HepG2 (cell line): ENCODE data around the gene CGNL1. TPM values are rescaled to one million over a fixed set of nuclear protein-coding genes. Genes with fewer than 3 reads are reported as not detected.

Source experiments
- ATAC-seq: fragments of 200-7000 bp; cut with Tn5 transposase; 3 replicates; pipeline ENCODE4 v1.9.1; 2020; ENCODE audit warnings: mild to moderate bottlenecking, moderate library complexity
- BruUV-seq: library from RNA; stranded (reverse); fragments of 400-500 nt; replicated peaks from 2 replicates; lab custom pipeline; 2021; lab: Mats Ljungman, UMichigan
- CTCF ChIA-PET: fragments of 300-600 bp; formaldehyde crosslinking; extraction: SDS; loops from one replicate; lab custom pipeline; 2021; ENCODE audit warnings: low total read pairs, inconsistent platforms, low intra/inter-chr PET ratio; lab: Yijun Ruan, JAX
- POLR2A ChIA-PET: fragments of 350-600 bp; sonication (Branson Sonifier 250); formaldehyde crosslinking; loops from one replicate; lab custom pipeline; 2020; ENCODE audit warnings: antibody characterized with exemption, inconsistent platforms; lab: Yijun Ruan, JAX
- DNase-seq: peaks from one replicate; pipeline ENCODE4 v3.0.0-alpha.2; 2015; ENCODE audit warnings: low spot score
- FAIRE-seq: peaks from 3 replicates; lab custom pipeline; 2011; peaks lifted over from hg19 to GRCh38; lab: Jason Lieb, UNC
- H2AFZ ChIP-seq: one replicate; pipeline ENCODE4 v1.6.1; 2011; ENCODE audit warnings: low read length, inconsistent platforms
- H3K27ac ChIP-seq: fragments of 300-600 bp; 3 replicates; pipeline ENCODE4 v1.8.0; 2011; ENCODE audit warnings: mixed run types, mild to moderate bottlenecking, mixed read lengths, low read length, inconsistent platforms; ENCODE audit not compliant: insufficient read depth; ENCODE audit errors: extremely low read length
- H3K27me3 ChIP-seq, 2 experiments: fragments of 200-600 bp in 1 of 2; 2 replicates in 1 of 2; 3 replicates in 1 of 2; pipeline versions ENCODE4 v1.6.0 to v1.8.0; 2011; ENCODE audit warnings: low read length in 2 of 2, mild to moderate bottlenecking in 2 of 2, moderate library complexity in 2 of 2, inconsistent platforms in 1 of 2; ENCODE audit not compliant: insufficient read depth in 2 of 2, control insufficient read depth in 1 of 2
- H3K36me3 ChIP-seq, 2 experiments: fragments of 200-600 bp in 1 of 2; replicated peaks in 1 of 2; 2 replicates in 1 of 2; 3 replicates in 1 of 2; pipeline versions ENCODE4 v1.5.1 to v1.8.0; 2011; ENCODE audit warnings: low read length in 2 of 2, inconsistent platforms in 1 of 2; ENCODE audit not compliant: insufficient read depth in 2 of 2, control insufficient read depth in 1 of 2
- H3K4me1 ChIP-seq: 2 replicates; pipeline ENCODE4 v1.5.1; 2012; ENCODE audit warnings: low read length, inconsistent platforms; ENCODE audit not compliant: insufficient read depth
- H3K4me2 ChIP-seq: 2 replicates; pipeline ENCODE4 v1.6.0; 2011; ENCODE audit warnings: low read depth, low read length, inconsistent platforms
- H3K4me3 ChIP-seq, 3 experiments: fragments of 200-600 bp in 1 of 3; sonication (generic), shearing (Covaris generic) in 1 of 3; replicated peaks in 1 of 3; 2 replicates each; pipeline ENCODE4 v1.5.1; 2011 to 2016; ENCODE audit warnings: low read length in 3 of 3, inconsistent platforms in 2 of 3, low read depth in 2 of 3, mild to moderate bottlenecking in 2 of 3, control low read depth in 1 of 3, mixed read lengths in 1 of 3; ENCODE audit not compliant: insufficient read depth in 1 of 3
- H3K79me2 ChIP-seq: one replicate; pipeline ENCODE4 v1.6.1; 2011; ENCODE audit warnings: low read length, inconsistent platforms; ENCODE audit not compliant: insufficient read depth
- H3K9ac ChIP-seq: 2 replicates; pipeline ENCODE4 v1.6.0; 2011; ENCODE audit warnings: mild to moderate bottlenecking, low read depth, low read length, inconsistent platforms; ENCODE audit not compliant: insufficient read depth
- H3K9me3 ChIP-seq: 2 replicates; pipeline ENCODE4 v1.5.1; 2012; ENCODE audit warnings: mild to moderate bottlenecking, low read length
- H4K20me1 ChIP-seq: 2 replicates; pipeline ENCODE4 v1.6.0; 2011; ENCODE audit warnings: inconsistent platforms, mild to moderate bottlenecking, low read length, moderate library complexity; ENCODE audit not compliant: insufficient read depth
- FOXM1 ChIP-seq: sonication (generic); formaldehyde crosslinking; IDR thresholded peaks from 2 replicates; pipeline ENCODE4 v1.5.0; 2020; ENCODE audit warnings: missing genetic modification reagents
- GATA4 ChIP-seq: sonication (generic); IDR thresholded peaks from 2 replicates; pipeline ENCODE4 v1.6.1; 2016; ENCODE audit warnings: antibody characterized with exemption, low read depth, borderline replicate concordance
- HHEX ChIP-seq: IDR thresholded peaks from 2 replicates; pipeline ENCODE4 v1.6.1; 2016; ENCODE audit warnings: control low read depth
- KDM2A ChIP-seq: sonication (generic); formaldehyde crosslinking; IDR thresholded peaks from 2 replicates; pipeline ENCODE4 v1.4.0; 2020; ENCODE audit warnings: low read depth, missing genetic modification reagents, borderline replicate concordance
- MIER2 ChIP-seq: IDR thresholded peaks from 2 replicates; pipeline ENCODE4 v1.6.1; 2016; ENCODE audit warnings: missing biosample characterization, missing genetic modification reagents
- NFYC ChIP-seq: IDR thresholded peaks from 2 replicates; pipeline ENCODE4 v1.6.1; 2016; ENCODE audit warnings: missing genetic modification reagents, missing compliant biosample characterization
- ZKSCAN5 ChIP-seq: sonication (generic); formaldehyde crosslinking; IDR thresholded peaks from 2 replicates; pipeline ENCODE4 v1.5.1; 2020; ENCODE audit warnings: mild to moderate bottlenecking, missing genetic modification reagents
- ZNF20 ChIP-seq: sonication (generic); formaldehyde crosslinking; IDR thresholded peaks from 2 replicates; pipeline ENCODE4 v1.4.0; 2020; ENCODE audit warnings: mild to moderate bottlenecking, moderate library complexity, missing genetic modification reagents
- ZNF253 ChIP-seq: sonication (generic); formaldehyde crosslinking; IDR thresholded peaks from 2 replicates; pipeline ENCODE4 v1.8.0; 2022; ENCODE audit warnings: mild to moderate bottlenecking, missing genetic modification reagents, borderline replicate concordance
- ZNF34 ChIP-seq: sonication (generic); formaldehyde crosslinking; IDR thresholded peaks from 2 replicates; pipeline ENCODE4 v1.4.0; 2020; ENCODE audit warnings: mild to moderate bottlenecking, missing genetic modification reagents, borderline replicate concordance
- ZNF484 ChIP-seq: sonication (generic); formaldehyde crosslinking; IDR thresholded peaks from 2 replicates; pipeline ENCODE4 v1.5.1; 2020; ENCODE audit warnings: mild to moderate bottlenecking, low read depth, missing genetic modification reagents, borderline replicate concordance
- ZNF556 ChIP-seq: sonication (generic); formaldehyde crosslinking; IDR thresholded peaks from 2 replicates; pipeline ENCODE4 v1.4.0; 2020; ENCODE audit warnings: mild to moderate bottlenecking, missing genetic modification reagents, borderline replicate concordance
- ZSCAN22 ChIP-seq: sonication (generic); formaldehyde crosslinking; IDR thresholded peaks from 2 replicates; pipeline ENCODE4 v1.4.0; 2020; ENCODE audit warnings: mild to moderate bottlenecking, missing genetic modification reagents
- WGBS: methylation state at CpG from one replicate; pipeline ENCODE4 v1.1.6; 2017; ENCODE audit warnings: low lambda C conversion rate; 5-methylcytosine and 5-hydroxymethylcytosine counted together
- in situ Hi-C: cut with HindIII; loops from 2 replicates; pipeline ENCODE4 v1.10.0; 2017; ENCODE audit warnings: low pct_unique_long_range_greater_than_20kb; ENCODE audit not compliant: extremely low pct_ligation_motif_present
- intact Hi-C: fragments of 100-400 bp; cut with micrococcal nuclease; formaldehyde crosslinking; loops from one replicate; pipeline ENCODE4 v1.10.0; 2022; ENCODE audit not compliant: unreplicated experiment
- polyA plus RNA-seq, 8 experiments: library from polyadenylated mRNA; depleted of rRNA in 3 of 8; stranded (reverse) in 7 of 8; unstranded in 1 of 8; fragments of >200 nt; fragmentation: Illumina TruSeq in 4 of 8; extraction: Trizol in 4 of 8; gene quantifications; 2 replicates each; pipeline versions ENCODE4 v1.2.1 to v1.2.3, GENCODE V29; 2011 to 2016; ENCODE audit warnings: low read depth in 4 of 8, missing spikeins in 1 of 8, mixed read lengths in 1 of 8; ENCODE audit not compliant: insufficient read depth in 1 of 8
- total RNA-seq, 5 experiments: library from RNA; depleted of rRNA; stranded (reverse); fragments of >200 nt; fragmentation: Illumina TruSeq; extraction: Trizol; gene quantifications; 2 replicates each; pipeline ENCODE4 v1.2.3, GENCODE V29; 2016; ENCODE audit warnings: low read depth in 1 of 5
- TF ChIP-seq, protein P1 (sequence below): sonication (generic); formaldehyde crosslinking; conservative IDR thresholded peaks from 2 replicates; pipeline ENCODE4 v1.4.0; 2020; ENCODE audit warnings: missing genetic modification reagents
- TF ChIP-seq, protein P2 (sequence below), 2 experiments: sonication (generic) in 1 of 2; formaldehyde crosslinking in 1 of 2; IDR thresholded peaks; 2 replicates each; pipeline versions ENCODE4 v1.4.0 to v1.6.1; 2016 to 2020; ENCODE audit warnings: borderline replicate concordance in 1 of 2, low read depth in 1 of 2, mild to moderate bottlenecking in 1 of 2, missing genetic modification reagents in 1 of 2

Gene CGNL1
- total and polyA plus RNA-seq, 2 of the 13 experiments (the other 11 are each of a cell fraction or from before 2014, with no cell fraction given) = 5.6 to 15.6 TPM

DNA sequence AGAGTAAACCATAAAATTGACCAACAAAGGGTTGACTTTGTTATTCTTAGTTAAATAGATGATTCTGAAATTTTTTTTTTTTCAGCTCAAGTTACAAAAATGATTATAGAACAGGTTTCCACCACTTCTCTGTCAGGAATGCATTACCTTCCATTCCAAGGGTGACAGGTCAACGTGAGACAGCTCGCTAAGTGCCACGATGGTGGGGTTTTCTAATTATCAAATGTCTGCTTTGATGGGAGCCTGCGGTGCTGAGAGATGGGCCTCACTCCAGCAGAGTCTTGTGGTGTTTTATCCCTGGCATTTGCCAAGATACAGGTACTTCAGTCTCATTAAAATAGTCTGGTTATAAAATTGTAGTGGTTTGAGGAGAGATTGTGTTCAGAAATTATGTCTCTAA, 80.3 kb downstream of the CGNL1 start:
- H4K20me1 ChIP-seq = no peaks in the 10 kb centered on the region
- in situ Hi-C loops (no loop called here), intact Hi-C loops (no loop called here)
- FAIRE-seq (no peak), ATAC-seq (no peak), DNase-seq (no peak)
- H3K9me3 ChIP-seq = no peaks in the 10 kb centered on the region
- H3K9ac ChIP-seq = no peak overlapping the region
- H3K4me3 ChIP-seq = no peak overlapping the region
- BruUV-seq = no TSS peak
- H3K27me3 ChIP-seq = no peaks in the 10 kb centered on the region
- TF ChIP-seq KDM2A (CRISPR knock-in tag) (no peak), HHEX (CRISPR knock-in tag) (no peak), ZNF556 (CRISPR knock-in tag) (no peak), MIER2 (no peak), ZNF20 (no peak), GATA4 (no peak), ZKSCAN5 (CRISPR knock-in tag) (no peak), ZNF253 (CRISPR knock-in tag) (no peak), ZNF34 (no peak), NFYC (CRISPR knock-in tag) (no peak), FOXM1 (no peak), ZNF484 (CRISPR knock-in tag) (no peak), ZSCAN22 (CRISPR knock-in tag) (no peak)
- TF ChIP-seq, protein P1, sequence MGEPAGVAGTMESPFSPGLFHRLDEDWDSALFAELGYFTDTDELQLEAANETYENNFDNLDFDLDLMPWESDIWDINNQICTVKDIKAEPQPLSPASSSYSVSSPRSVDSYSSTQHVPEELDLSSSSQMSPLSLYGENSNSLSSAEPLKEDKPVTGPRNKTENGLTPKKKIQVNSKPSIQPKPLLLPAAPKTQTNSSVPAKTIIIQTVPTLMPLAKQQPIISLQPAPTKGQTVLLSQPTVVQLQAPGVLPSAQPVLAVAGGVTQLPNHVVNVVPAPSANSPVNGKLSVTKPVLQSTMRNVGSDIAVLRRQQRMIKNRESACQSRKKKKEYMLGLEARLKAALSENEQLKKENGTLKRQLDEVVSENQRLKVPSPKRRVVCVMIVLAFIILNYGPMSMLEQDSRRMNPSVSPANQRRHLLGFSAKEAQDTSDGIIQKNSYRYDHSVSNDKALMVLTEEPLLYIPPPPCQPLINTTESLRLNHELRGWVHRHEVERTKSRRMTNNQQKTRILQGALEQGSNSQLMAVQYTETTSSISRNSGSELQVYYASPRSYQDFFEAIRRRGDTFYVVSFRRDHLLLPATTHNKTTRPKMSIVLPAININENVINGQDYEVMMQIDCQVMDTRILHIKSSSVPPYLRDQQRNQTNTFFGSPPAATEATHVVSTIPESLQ (CRISPR knock-in tag) = no peak
- TF ChIP-seq, protein P2, sequence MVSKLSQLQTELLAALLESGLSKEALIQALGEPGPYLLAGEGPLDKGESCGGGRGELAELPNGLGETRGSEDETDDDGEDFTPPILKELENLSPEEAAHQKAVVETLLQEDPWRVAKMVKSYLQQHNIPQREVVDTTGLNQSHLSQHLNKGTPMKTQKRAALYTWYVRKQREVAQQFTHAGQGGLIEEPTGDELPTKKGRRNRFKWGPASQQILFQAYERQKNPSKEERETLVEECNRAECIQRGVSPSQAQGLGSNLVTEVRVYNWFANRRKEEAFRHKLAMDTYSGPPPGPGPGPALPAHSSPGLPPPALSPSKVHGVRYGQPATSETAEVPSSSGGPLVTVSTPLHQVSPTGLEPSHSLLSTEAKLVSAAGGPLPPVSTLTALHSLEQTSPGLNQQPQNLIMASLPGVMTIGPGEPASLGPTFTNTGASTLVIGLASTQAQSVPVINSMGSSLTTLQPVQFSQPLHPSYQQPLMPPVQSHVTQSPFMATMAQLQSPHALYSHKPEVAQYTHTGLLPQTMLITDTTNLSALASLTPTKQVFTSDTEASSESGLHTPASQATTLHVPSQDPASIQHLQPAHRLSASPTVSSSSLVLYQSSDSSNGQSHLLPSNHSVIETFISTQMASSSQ (IDR thresholded peaks at IDR 0.05; ENCODE audit: low read depth) = no peak
- TF ChIP-seq, protein P2 (CRISPR knock-in tag; IDR thresholded peaks at IDR 0.05; ENCODE audit: borderline replicate concordance) = no peak
- CTCF ChIA-PET = no interaction called here
- H3K27ac ChIP-seq = no peak overlapping the region
- H3K4me2 ChIP-seq = no peak overlapping the region
- H3K79me2 ChIP-seq = no peaks in the 10 kb centered on the region
- H3K4me1 ChIP-seq = no peaks in the 10 kb centered on the region
- POLR2A ChIA-PET = no interaction called here
- H2AFZ ChIP-seq = no peak overlapping the region
- WGBS = 95% methylated on average over 4 of the region's 4 CpGs
- H3K36me3 ChIP-seq = peaks cover 2 to 50% of the 10 kb centered on the region in 2 experiments; a peak in 4 of 5 replicates
